B cell (primary cell): ENCODE data around the gene COL19A1. TPM values are rescaled to one million over a fixed set of nuclear protein-coding genes. Genes with fewer than 3 reads are reported as not detected.

Experiments
- ATAC-seq: fragments of 200-7000 bp; cut with Tn5 transposase; one replicate; pipeline ENCODE4 v1.10.0; 2021; ENCODE audit warnings: low read depth, mild to moderate bottlenecking, moderate number of reproducible peaks, moderate library complexity
- CTCF ChIA-PET: fragments of 350-600 bp; sonication (Branson Sonifier 250); formaldehyde crosslinking; loops from one replicate; lab custom pipeline; 2021; ENCODE audit warnings: antibody characterized with exemption, inconsistent platforms; lab: Charles Lee
- POLR2A ChIA-PET: fragments of 350-600 bp; sonication (Branson Sonifier 250); formaldehyde crosslinking; loops from one replicate; lab custom pipeline; 2021; ENCODE audit warnings: antibody characterized with exemption; lab: Charles Lee
- DNase-seq: peaks from one replicate; pipeline ENCODE4 v3.0.0; 2013
- H2AFZ ChIP-seq: 2 replicates; pipeline ENCODE4 v1.6.1; 2012; ENCODE audit warnings: mild to moderate bottlenecking, low read depth, low read length; ENCODE audit not compliant: insufficient read depth, poor library complexity, severe bottlenecking
- H3K27ac ChIP-seq, 2 donors: 1 replicate in 1 of 2; 2 replicates in 1 of 2; pipeline ENCODE4 v1.5.1; 2012 to 2013; ENCODE audit warnings: low read length in 2 of 2, mild to moderate bottlenecking in 2 of 2, moderate library complexity in 1 of 2
- H3K27me3 ChIP-seq, 4 experiments: fragments of 200-600 bp in 1 of 4; sonication (generic) in 1 of 4; replicated peaks in 1 of 4; 1 replicate in 2 of 4; 2 replicates in 2 of 4; pipeline versions ENCODE4 v1.6.1 to v1.7.0; 2013 to 2016; ENCODE audit warnings: low read length in 3 of 4, mild to moderate bottlenecking in 2 of 4, mixed read lengths in 1 of 4, moderate library complexity in 1 of 4; ENCODE audit not compliant: insufficient read depth in 4 of 4, control insufficient read depth in 3 of 4; ENCODE audit errors: control extremely low read depth in 1 of 4
- H3K36me3 ChIP-seq, 2 experiments: replicated peaks in 1 of 2; 1 replicate in 1 of 2; 2 replicates in 1 of 2; pipeline versions ENCODE4 v1.6.1 to v1.7.1; 2013; ENCODE audit warnings: low read length in 1 of 2; ENCODE audit not compliant: insufficient read depth in 2 of 2, control insufficient read depth in 1 of 2; ENCODE audit errors: control extremely low read depth in 1 of 2, extremely low read depth in 1 of 2
- H3K4me1 ChIP-seq, 2 donors: fragments of 200-600 bp in 1 of 2; sonication (generic) in 1 of 2; 1 replicate in 1 of 2; 2 replicates in 1 of 2; pipeline versions ENCODE4 v1.5.1 to v1.6.1; 2013 to 2017; ENCODE audit warnings: low read length in 2 of 2; ENCODE audit not compliant: control insufficient read depth in 2 of 2, insufficient read depth in 2 of 2
- H3K4me2 ChIP-seq: replicated peaks from 2 replicates; pipeline ENCODE3; 2012; ENCODE audit warnings: mild to moderate bottlenecking, low read depth, low read length; ENCODE audit not compliant: poor library complexity, severe bottlenecking
- H3K4me3 ChIP-seq, 5 experiments: fragments of 200-600 bp in 1 of 5; sonication (generic) in 1 of 5; 1 replicate in 3 of 5; 2 replicates in 2 of 5; pipeline versions ENCODE4 v1.5.1 to v1.7.0; 2011 to 2016; ENCODE audit warnings: low read length in 4 of 5, mild to moderate bottlenecking in 4 of 5, low read depth in 2 of 5, control low read depth in 1 of 5, moderate library complexity in 1 of 5; ENCODE audit not compliant: insufficient read depth in 1 of 5; ENCODE audit errors: control extremely low read depth in 1 of 5, extremely low read depth in 1 of 5
- H3K79me2 ChIP-seq: fragments of 200-600 bp; sonication (generic); one replicate; pipeline ENCODE4 v1.6.0; 2016; ENCODE audit warnings: low read length; ENCODE audit not compliant: control insufficient read depth, insufficient read depth
- H3K9ac ChIP-seq: fragments of 200-600 bp; sonication (generic); 2 replicates; pipeline ENCODE4 v1.6.1; 2017; ENCODE audit warnings: mild to moderate bottlenecking, low read length, moderate library complexity
- H3K9me3 ChIP-seq, 3 donors: one replicate each; pipeline versions ENCODE4 v1.6.1 to v1.7.1; 2013; ENCODE audit warnings: low read length in 2 of 3; ENCODE audit not compliant: control insufficient read depth in 2 of 3, insufficient read depth in 1 of 3; ENCODE audit errors: control extremely low read depth in 1 of 3
- H4K20me1 ChIP-seq: 2 replicates; pipeline ENCODE4 v1.6.0; 2012; ENCODE audit warnings: mild to moderate bottlenecking, low read length; ENCODE audit not compliant: insufficient read depth, control insufficient read depth, poor library complexity, severe bottlenecking
- H3K27ac Mint-ChIP-seq: one replicate; pipeline ENCODE4 v1.8.0; 2021; ENCODE audit warnings: mixed read lengths
- H3K27me3 Mint-ChIP-seq: one replicate; pipeline ENCODE4 v1.8.0; 2021; ENCODE audit warnings: mixed read lengths
- H3K4me1 Mint-ChIP-seq: one replicate; pipeline ENCODE4 v1.8.0; 2021; ENCODE audit warnings: mixed read lengths
- H3K4me3 Mint-ChIP-seq: one replicate; pipeline ENCODE4 v1.8.0; 2021; ENCODE audit warnings: mixed read lengths
- H3K9me3 Mint-ChIP-seq: one replicate; pipeline ENCODE4 v1.8.0; 2022; ENCODE audit warnings: mixed read lengths; ENCODE audit not compliant: insufficient read depth
- EZH2 ChIP-seq: IDR thresholded peaks from 2 replicates; pipeline ENCODE4 v1.6.1; 2012; ENCODE audit warnings: borderline replicate concordance, low read depth, mild to moderate bottlenecking, moderate library complexity, low read length; ENCODE audit not compliant: insufficient read depth, poor library complexity, severe bottlenecking
- WGBS: methylation state at CpG from one replicate; pipeline ENCODE4 v1.1.5; 2013; ENCODE audit warnings: missing lambda C conversion rate; ENCODE audit not compliant: insufficient coverage; 5-methylcytosine and 5-hydroxymethylcytosine counted together
- intact Hi-C: fragments of 100-400 bp; cut with micrococcal nuclease; formaldehyde crosslinking; loops from one replicate; pipeline ENCODE4 v1.10.0; 2022
- polyA plus RNA-seq: library from polyadenylated mRNA; depleted of rRNA; stranded (reverse); fragments of >200 nt; gene quantifications from 2 replicates; pipeline ENCODE4 v1.2.3, GENCODE V29; 2012
- total RNA-seq, 2 donors: library from RNA; stranded (reverse); fragments of 120-200 nt in 1 of 2; gene quantifications; 1 replicate in 1 of 2; 2 replicates in 1 of 2; pipeline versions ENCODE4 v1.2.3 to v1.2.4, GENCODE V29; 2013 to 2022
- TF ChIP-seq, protein P1 (sequence below): fragments of 200-600 bp; IDR thresholded peaks from one replicate; pipeline ENCODE4 v1.8.0; 2022; ENCODE audit warnings: antibody characterized with exemption, mild to moderate bottlenecking

COL19A1 gene
- total and polyA plus RNA-seq, 2 donors (not counting 1 experiment from before 2014, with no cell fraction given), result 14.6 to 61.4 TPM

DNA sequence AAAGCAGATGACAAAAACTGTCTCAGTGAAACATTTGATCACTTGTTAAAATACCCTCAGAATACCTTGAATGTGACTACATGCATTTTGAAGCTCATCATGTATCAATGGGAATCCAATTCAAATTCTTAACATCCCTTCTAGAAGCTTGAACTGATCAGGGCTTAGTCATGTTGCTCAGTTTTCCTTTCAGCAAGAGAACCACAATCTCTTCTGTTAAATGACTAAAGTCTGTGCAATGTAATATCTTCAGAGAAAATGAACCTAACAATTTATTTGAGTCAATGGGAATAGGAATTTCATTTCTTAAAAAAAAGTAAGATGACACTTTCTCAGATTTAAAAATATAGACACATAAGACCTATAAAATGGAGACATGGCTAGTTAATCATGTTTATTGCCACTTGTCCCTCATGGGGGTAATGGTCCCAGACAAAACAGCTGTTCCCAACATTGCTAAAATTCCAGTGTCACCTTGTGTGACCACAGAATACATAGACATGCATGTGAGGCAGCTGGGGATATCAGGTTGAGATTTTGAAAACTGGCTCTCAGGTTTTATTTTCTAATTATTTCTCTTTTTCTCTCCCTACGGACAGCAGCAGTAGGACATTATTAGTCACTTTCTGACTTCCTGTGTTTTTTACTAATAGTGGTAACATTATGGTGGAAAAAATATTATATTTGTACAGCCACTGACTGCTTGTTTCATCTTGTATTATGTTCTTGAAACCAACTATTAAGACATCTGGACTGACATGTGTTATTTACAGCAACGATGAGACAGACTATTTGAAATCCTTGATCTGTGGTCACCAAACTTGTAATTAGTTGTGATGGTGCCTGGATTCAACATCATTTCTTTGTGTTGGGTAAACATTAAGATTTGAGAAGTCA, 244.0 kb downstream of the COL19A1 start:
- no peak for DNase-seq
- intact Hi-C loops, result no loop called here
- H3K9me3 Mint-ChIP-seq, result no peaks in the 10 kb centered on the region
- H3K4me3 ChIP-seq, result no peak overlapping the region
- POLR2A ChIA-PET, result no interaction called here
- no peaks in the 10 kb centered on the region for H3K79me2 ChIP-seq
- no peak for TF ChIP-seq EZH2
- TF ChIP-seq, protein P1, sequence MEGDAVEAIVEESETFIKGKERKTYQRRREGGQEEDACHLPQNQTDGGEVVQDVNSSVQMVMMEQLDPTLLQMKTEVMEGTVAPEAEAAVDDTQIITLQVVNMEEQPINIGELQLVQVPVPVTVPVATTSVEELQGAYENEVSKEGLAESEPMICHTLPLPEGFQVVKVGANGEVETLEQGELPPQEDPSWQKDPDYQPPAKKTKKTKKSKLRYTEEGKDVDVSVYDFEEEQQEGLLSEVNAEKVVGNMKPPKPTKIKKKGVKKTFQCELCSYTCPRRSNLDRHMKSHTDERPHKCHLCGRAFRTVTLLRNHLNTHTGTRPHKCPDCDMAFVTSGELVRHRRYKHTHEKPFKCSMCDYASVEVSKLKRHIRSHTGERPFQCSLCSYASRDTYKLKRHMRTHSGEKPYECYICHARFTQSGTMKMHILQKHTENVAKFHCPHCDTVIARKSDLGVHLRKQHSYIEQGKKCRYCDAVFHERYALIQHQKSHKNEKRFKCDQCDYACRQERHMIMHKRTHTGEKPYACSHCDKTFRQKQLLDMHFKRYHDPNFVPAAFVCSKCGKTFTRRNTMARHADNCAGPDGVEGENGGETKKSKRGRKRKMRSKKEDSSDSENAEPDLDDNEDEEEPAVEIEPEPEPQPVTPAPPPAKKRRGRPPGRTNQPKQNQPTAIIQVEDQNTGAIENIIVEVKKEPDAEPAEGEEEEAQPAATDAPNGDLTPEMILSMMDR, result no peak
- no peak overlapping the region for H2AFZ ChIP-seq
- no peak overlapping the region for H3K4me3 Mint-ChIP-seq
- H4K20me1 ChIP-seq, result no peaks in the 10 kb centered on the region
- peaks cover 0 to 19% of the 10 kb centered on the region in 2 experiments for H3K36me3 ChIP-seq
- H3K27me3 Mint-ChIP-seq, result no peaks in the 10 kb centered on the region
- H3K27me3 ChIP-seq, result no peaks in the 10 kb centered on the region
- no peak for ATAC-seq
- no peaks in the 10 kb centered on the region for H3K9me3 ChIP-seq
- no peak overlapping the region for H3K4me2 ChIP-seq
- WGBS, result 80% methylated on average over 1 of the region's 2 CpGs
- H3K4me1 ChIP-seq, result no peaks in the 10 kb centered on the region
- CTCF ChIA-PET, result interaction anchor here (1.0 to 5.0 kb wide), 5 partner anchors 8 to 380 kb away, joined by 3 to 47 read pairs (median 25); partner anchors contain the start of gene COL19A1
- no peak overlapping the region for H3K27ac ChIP-seq
- H3K4me1 Mint-ChIP-seq, result peaks cover 11% of the 10 kb centered on the region
- no peak overlapping the region for H3K9ac ChIP-seq
- H3K27ac Mint-ChIP-seq, result no peak overlapping the region

DNA sequence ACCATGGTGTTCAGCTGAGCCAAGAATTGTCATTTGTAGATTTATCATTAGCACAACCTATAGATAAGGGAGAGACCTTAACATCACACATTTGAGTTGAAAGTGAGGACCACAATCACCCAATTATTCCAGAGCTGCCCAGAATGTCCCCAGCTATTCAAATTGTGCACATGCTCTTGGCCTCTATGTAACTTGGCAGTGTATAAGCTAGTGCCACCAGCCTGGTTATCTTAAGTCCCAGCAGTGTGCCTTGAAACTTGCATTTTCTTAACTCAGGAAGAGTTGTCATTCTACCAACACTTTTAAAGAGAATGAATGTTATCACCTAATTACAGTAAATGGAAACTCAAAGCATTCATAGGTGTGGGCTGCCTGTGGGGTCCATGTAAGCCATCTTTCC, 245.4 kb downstream of the COL19A1 start:
- no peak for TF ChIP-seq EZH2
- TF ChIP-seq, protein P1, result no peak
- Histone ChIP-seq H3K4me2 (no peak overlapping the region), H4K20me1 (no peaks in the 10 kb centered on the region), H3K27ac (no peak overlapping the region), H3K9me3 (no peaks in the 10 kb centered on the region), H3K79me2 (no peaks in the 10 kb centered on the region), H2AFZ (no peak overlapping the region), H3K27me3 (no peaks in the 10 kb centered on the region), H3K4me1 (no peaks in the 10 kb centered on the region), H3K9ac (no peak overlapping the region), H3K36me3 (peaks cover 0 to 20% of the 10 kb centered on the region in 2 experiments), H3K4me3 (no peak overlapping the region)
- ChIA-PET CTCF (no interaction called here), POLR2A (no interaction called here)
- Mint-ChIP-seq H3K4me1 (peaks cover 11% of the 10 kb centered on the region), H3K4me3 (no peak overlapping the region), H3K27ac (no peak overlapping the region), H3K27me3 (no peaks in the 10 kb centered on the region), H3K9me3 (no peaks in the 10 kb centered on the region)
- ATAC-seq (no peak), DNase-seq (no peak)
- intact Hi-C loops, result no loop called here
